DOHH2 (cell line): ENCODE measurements around the gene TTF2.
"Not testable (repeated sequence)": the region's sequence is repeated elsewhere in the genome, so short reads cannot be mapped to it uniquely, and the experiment has no call there.

ENCODE experiments used
- H3F3A ChIP-seq: fragments of 200-600 bp; sonication (generic), shearing (Covaris generic); 2 replicates; pipeline ENCODE4 v1.6.0; 2016; ENCODE audit warnings: antibody characterized with exemption, mild to moderate bottlenecking; ENCODE audit not compliant: control insufficient read depth, insufficient read depth
- H3K27ac ChIP-seq: fragments of 200-600 bp; sonication (generic); 2 replicates; pipeline ENCODE4 v1.5.1; 2014; ENCODE audit warnings: low read depth, mild to moderate bottlenecking, low read length, moderate library complexity
- H3K27me3 ChIP-seq: fragments of 200-600 bp; sonication (generic); 2 replicates; pipeline ENCODE4 v1.6.1; 2014; ENCODE audit warnings: mild to moderate bottlenecking, low read length, mixed read lengths; ENCODE audit not compliant: control insufficient read depth
- H3K36me3 ChIP-seq: fragments of 200-600 bp; sonication (generic); 2 replicates; pipeline ENCODE4 v1.6.1; 2014; ENCODE audit warnings: mild to moderate bottlenecking, low read length, moderate library complexity, mixed read lengths; ENCODE audit not compliant: control insufficient read depth
- H3K4me1 ChIP-seq: fragments of 200-600 bp; sonication (generic); 2 replicates; pipeline ENCODE4 v1.6.1; 2014; ENCODE audit warnings: mild to moderate bottlenecking, low read length, mixed read lengths; ENCODE audit not compliant: control insufficient read depth
- H3K4me2 ChIP-seq: fragments of 200-600 bp; sonication (generic); 2 replicates; pipeline ENCODE4 v1.6.0; 2014; ENCODE audit warnings: mild to moderate bottlenecking, low read length, moderate library complexity
- H3K4me3 ChIP-seq: fragments of 200-600 bp; sonication (generic); 2 replicates; pipeline ENCODE4 v1.5.1; 2014; ENCODE audit warnings: mild to moderate bottlenecking, low read length, mixed read lengths
- H3K79me2 ChIP-seq: fragments of 200-600 bp; sonication (generic); 2 replicates; pipeline ENCODE4 v1.6.1; 2014; ENCODE audit warnings: mild to moderate bottlenecking, low read length, mixed read lengths; ENCODE audit not compliant: control insufficient read depth
- H3K9me2 ChIP-seq: fragments of 200-600 bp; sonication (generic); replicated peaks from 2 replicates; pipeline ENCODE4 v1.6.1; 2014; ENCODE audit warnings: mild to moderate bottlenecking, low read length, mixed read lengths; ENCODE audit not compliant: control insufficient read depth
- H3K9me3 ChIP-seq: fragments of 200-600 bp; sonication (generic); 2 replicates; pipeline ENCODE4 v1.6.1; 2014; ENCODE audit warnings: antibody characterized with exemption, low read length, mixed read lengths; ENCODE audit not compliant: control insufficient read depth, insufficient read depth
- H4K20me1 ChIP-seq: fragments of 200-600 bp; sonication (generic); 2 replicates; pipeline ENCODE4 v1.6.0; 2014; ENCODE audit warnings: low read depth, mild to moderate bottlenecking, antibody characterized with exemption, low read length, moderate library complexity; ENCODE audit not compliant: control insufficient read depth, insufficient read depth
- EZH2phosphoT487 ChIP-seq: fragments of 200-600 bp; sonication (generic); IDR thresholded peaks from 2 replicates; pipeline ENCODE4 v1.6.1; 2017; ENCODE audit warnings: borderline replicate concordance, mild to moderate bottlenecking, antibody characterized with exemption, low read length, moderate library complexity, mixed read lengths
- TF ChIP-seq, protein P1 (sequence below): fragments of 200-600 bp; sonication (generic); IDR thresholded peaks from one replicate; pipeline ENCODE4 v1.5.1; 2014; ENCODE audit warnings: antibody characterized with exemption, mild to moderate bottlenecking, low read depth, low read length; ENCODE audit not compliant: poor library complexity, severe bottlenecking

TTF2 gene

GRCh38 chr1:117147341-117147831 is 87.3 kb downstream of the TTF2 start:
- Histone ChIP-seq H3K9me3 (no peaks in the 10 kb centered on the region), H3F3A (no peaks in the 10 kb centered on the region), H3K27ac (no peak overlapping the region), H3K4me3 (no peak overlapping the region), H4K20me1 (no peaks in the 10 kb centered on the region), H3K4me1 (no peaks in the 10 kb centered on the region), H3K36me3 (no peaks in the 10 kb centered on the region), H3K4me2 (no peak overlapping the region), H3K79me2 (no peaks in the 10 kb centered on the region), H3K27me3 (peaks cover 19% of the 10 kb centered on the region), H3K9me2 (no peaks in the 10 kb centered on the region)
- TF ChIP-seq EZH2phosphoT487, result no peak
- TF ChIP-seq, protein P1, sequence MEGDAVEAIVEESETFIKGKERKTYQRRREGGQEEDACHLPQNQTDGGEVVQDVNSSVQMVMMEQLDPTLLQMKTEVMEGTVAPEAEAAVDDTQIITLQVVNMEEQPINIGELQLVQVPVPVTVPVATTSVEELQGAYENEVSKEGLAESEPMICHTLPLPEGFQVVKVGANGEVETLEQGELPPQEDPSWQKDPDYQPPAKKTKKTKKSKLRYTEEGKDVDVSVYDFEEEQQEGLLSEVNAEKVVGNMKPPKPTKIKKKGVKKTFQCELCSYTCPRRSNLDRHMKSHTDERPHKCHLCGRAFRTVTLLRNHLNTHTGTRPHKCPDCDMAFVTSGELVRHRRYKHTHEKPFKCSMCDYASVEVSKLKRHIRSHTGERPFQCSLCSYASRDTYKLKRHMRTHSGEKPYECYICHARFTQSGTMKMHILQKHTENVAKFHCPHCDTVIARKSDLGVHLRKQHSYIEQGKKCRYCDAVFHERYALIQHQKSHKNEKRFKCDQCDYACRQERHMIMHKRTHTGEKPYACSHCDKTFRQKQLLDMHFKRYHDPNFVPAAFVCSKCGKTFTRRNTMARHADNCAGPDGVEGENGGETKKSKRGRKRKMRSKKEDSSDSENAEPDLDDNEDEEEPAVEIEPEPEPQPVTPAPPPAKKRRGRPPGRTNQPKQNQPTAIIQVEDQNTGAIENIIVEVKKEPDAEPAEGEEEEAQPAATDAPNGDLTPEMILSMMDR, result no peak

- Histone ChIP-seq H3K9me2 (no peaks in the 10 kb centered on the region), H3K4me3 (no peak overlapping the region), H3K4me2 (no peak overlapping the region), H3K9me3 (no peaks in the 10 kb centered on the region), H3K27me3 (peaks cover 19% of the 10 kb centered on the region), H3K4me1 (no peaks in the 10 kb centered on the region), H4K20me1 (no peaks in the 10 kb centered on the region), H3K79me2 (no peaks in the 10 kb centered on the region), H3K36me3 (no peaks in the 10 kb centered on the region), H3F3A (no peaks in the 10 kb centered on the region), H3K27ac (no peak overlapping the region)
- no peak for TF ChIP-seq EZH2phosphoT487
- TF ChIP-seq, protein P1, result no peak
These were observed 87.9 kb downstream of the TTF2 start for GRCh38 chr1:117147856-117148588.

- Histone ChIP-seq H3F3A (no peaks in the 10 kb centered on the region), H3K9me2 (no peaks in the 10 kb centered on the region), H4K20me1 (no peaks in the 10 kb centered on the region), H3K27ac (no peak overlapping the region), H3K4me1 (no peaks in the 10 kb centered on the region), H3K79me2 (no peaks in the 10 kb centered on the region), H3K27me3 (peaks cover 19% of the 10 kb centered on the region), H3K4me3 (no peak overlapping the region), H3K36me3 (no peaks in the 10 kb centered on the region), H3K9me3 (no peaks in the 10 kb centered on the region), H3K4me2 (no peak overlapping the region)
- TF ChIP-seq, protein P1, result no peak
- TF ChIP-seq EZH2phosphoT487, result no peak
These were observed 90.2 kb downstream of the TTF2 start for GRCh38 chr1:117150316-117150715.

GRCh38 chr1:117151305-117151704 is 91.2 kb downstream of the TTF2 start:
- not testable (repeated sequence) for H3F3A ChIP-seq, H3K4me1 ChIP-seq, H3K36me3 ChIP-seq, H3K4me3 ChIP-seq, H3K79me2 ChIP-seq, H3K4me2 ChIP-seq, H3K9me2 ChIP-seq, H3K27ac ChIP-seq, H4K20me1 ChIP-seq, H3K9me3 ChIP-seq
- H3K27me3 ChIP-seq, result peaks cover 16% of the 10 kb centered on the region
